Erythroblast (primary cell): ENCODE data around the gene BSPRY.

Source experiments
- DNase-seq, 2 experiments: peaks; one replicate each; lab custom pipeline; 2025; lab: John Stamatoyannopoulos, UW
- GATA1 ChIP-seq: IDR thresholded peaks from 2 replicates; pipeline ENCODE4 v1.6.1; 2011; ENCODE audit warnings: low read depth, mild to moderate bottlenecking, control low read depth, low read length, moderate library complexity
- POLR2A ChIP-seq: IDR thresholded peaks from 2 replicates; pipeline ENCODE4 v1.6.1; 2011; ENCODE audit warnings: mild to moderate bottlenecking, low read length

BSPRY gene

GRCh38 chr9:113320051-113320450, 29.3 kb upstream of the BSPRY start:
- DNase-seq: no peak
- TF ChIP-seq GATA1: no peak
- no peak for TF ChIP-seq POLR2A

- no peak for DNase-seq
- TF ChIP-seq GATA1 (no peak), POLR2A (no peak)
Observed at GRCh38 chr9:113322671-113323070, 26.7 kb upstream of the BSPRY start.

- DNase-seq: no peak
- no peak for TF ChIP-seq GATA1
Observed at GRCh38 chr9:113326230-113326629, 23.1 kb upstream of the BSPRY start.

GRCh38 chr9:113328045-113328782, 21.1 kb upstream of the BSPRY start:
- DNase-seq: no peak
- no peak for TF ChIP-seq POLR2A
- no peak for TF ChIP-seq GATA1

- DNase-seq: no peak
- TF ChIP-seq GATA1 (no peak), POLR2A (no peak)
Observed at GRCh38 chr9:113331780-113332179, 17.6 kb upstream of the BSPRY start.

- DNase-seq: no peak
- TF ChIP-seq POLR2A (no peak), GATA1 (no peak)
Observed at GRCh38 chr9:113337714-113338113, 11.6 kb upstream of the BSPRY start.

- TF ChIP-seq GATA1 (no peak), POLR2A (peak; percentile 90)
- DNase-seq: peak; percentile 93 to 95
Observed at GRCh38 chr9:113340011-113340699, 9.2 kb upstream of the BSPRY start, which contains the start of gene WDR31. WDR31 (minus strand) TSS chr9:113340275; CDS start chr9:113332022, 8,253 bp downstream.

GRCh38 chr9:113341712-113342410, 7.5 kb upstream of the BSPRY start:
- no peak for TF ChIP-seq GATA1
- TF ChIP-seq POLR2A: peak; percentile 33
- peak; percentile 63 to 76 for DNase-seq

GRCh38 chr9:113343732-113344231, 5.6 kb upstream of the BSPRY start:
- peak; percentile 91 to 92 for DNase-seq

GRCh38 chr9:113345190-113345589, 4.2 kb upstream of the BSPRY start:
- TF ChIP-seq GATA1 (no peak), POLR2A (no peak)
- DNase-seq: no peak

More at GRCh38 chr9:113343732-113344231, 5.6 kb upstream of the BSPRY start:
- TF ChIP-seq GATA1 (no peak), POLR2A (peak; percentile 65)

GRCh38 chr9:113345671-113346070, 3.7 kb upstream of the BSPRY start:
- TF ChIP-seq GATA1: no peak

GRCh38 chr9:113348437-113348836, 904 bp upstream of the BSPRY start:
- TF ChIP-seq GATA1 (no peak), POLR2A (no peak)
- DNase-seq: no peak

More at GRCh38 chr9:113345671-113346070, 3.7 kb upstream of the BSPRY start:
- no peak for DNase-seq

- DNase-seq: no peak
- TF ChIP-seq POLR2A (no peak), GATA1 (no peak)
Observed at GRCh38 chr9:113349066-113349444, 286 bp upstream of the BSPRY start.
